ENCODE data around the gene PGM2L1. TPM values are rescaled to one million over a fixed set of nuclear protein-coding genes. Genes with fewer than 3 reads are reported as not detected.
"Not testable (repeated sequence)": the region's sequence is repeated elsewhere in the genome, so short reads cannot be mapped to it uniquely, and the experiment has no call there.

PGM2L1 gene
- total RNA-seq, 1 donor from 2014 or later = 18.6 TPM

GRCh38 chr11:74333193-74333592 lies 65.0 kb downstream of the PGM2L1 start:
- Mint-ChIP-seq H3K4me1 (no peaks in the 10 kb centered on the region), H3K27ac (no peak overlapping the region), H3K4me3 (no peak overlapping the region), H3K27me3 (ENCODE audit: low read depth) (no peaks in the 10 kb centered on the region), H3K36me3 (peaks cover 15% of the 10 kb centered on the region), H3K9me3 (no peaks in the 10 kb centered on the region)
- TF ChIP-seq CTCF (IDR thresholded peaks at IDR 0.05; ENCODE audit: unreplicated experiment) = no peak
- DNase-seq (ENCODE audit: low spot score in 2 of 2, unreplicated experiment in 2 of 2) = no peak

GRCh38 chr11:74332291-74332690 lies 65.9 kb downstream of the PGM2L1 start:
- TF ChIP-seq CTCF (IDR thresholded peaks at IDR 0.05; ENCODE audit: unreplicated experiment) = no peak
- H3K4me3 Mint-ChIP-seq = no peak overlapping the region
- H3K36me3 Mint-ChIP-seq = peaks cover 22% of the 10 kb centered on the region
- no peaks in the 10 kb centered on the region for H3K27me3 Mint-ChIP-seq (ENCODE audit: low read depth)
- no peak for DNase-seq (ENCODE audit: low spot score in 2 of 2, unreplicated experiment in 2 of 2)
- H3K9me3 Mint-ChIP-seq = no peaks in the 10 kb centered on the region
- no peaks in the 10 kb centered on the region for H3K4me1 Mint-ChIP-seq
- no peak overlapping the region for H3K27ac Mint-ChIP-seq

GRCh38 chr11:74331000-74331399 lies 67.2 kb downstream of the PGM2L1 start:
- H3K4me3 Mint-ChIP-seq; H3K4me1 Mint-ChIP-seq; DNase-seq (ENCODE audit: low spot score in 2 of 2, unreplicated experiment in 2 of 2); H3K27me3 Mint-ChIP-seq (ENCODE audit: low read depth); H3K9me3 Mint-ChIP-seq; H3K27ac Mint-ChIP-seq: not testable (repeated sequence)
- peaks cover 20% of the 10 kb centered on the region for H3K36me3 Mint-ChIP-seq

GRCh38 chr11:74330075-74330858 lies 68.0 kb downstream of the PGM2L1 start:
- H3K4me1 Mint-ChIP-seq = peaks cover 9% of the 10 kb centered on the region
- no peak for TF ChIP-seq CTCF (IDR thresholded peaks at IDR 0.05; ENCODE audit: unreplicated experiment)
- no peak for DNase-seq (ENCODE audit: low spot score in 2 of 2, unreplicated experiment in 2 of 2)
- peaks cover 20% of the 10 kb centered on the region for H3K36me3 Mint-ChIP-seq
- H3K9me3 Mint-ChIP-seq = no peaks in the 10 kb centered on the region
- no peak overlapping the region for H3K4me3 Mint-ChIP-seq
- H3K27ac Mint-ChIP-seq = peak overlapping the region; percentile 40
- H3K27me3 Mint-ChIP-seq (ENCODE audit: low read depth) = no peaks in the 10 kb centered on the region

GRCh38 chr11:74327076-74327475 lies 71.2 kb downstream of the PGM2L1 start:
- Mint-ChIP-seq H3K27ac (no peak overlapping the region), H3K4me1 (peaks cover 9% of the 10 kb centered on the region), H3K9me3 (no peaks in the 10 kb centered on the region)

More at GRCh38 chr11:74327076-74327475, 71.2 kb downstream of the PGM2L1 start:
- TF ChIP-seq CTCF (IDR thresholded peaks at IDR 0.05; ENCODE audit: unreplicated experiment) = no peak
- Mint-ChIP-seq H3K27me3 (ENCODE audit: low read depth) (peaks cover 3% of the 10 kb centered on the region), H3K4me3 (no peak overlapping the region), H3K36me3 (peaks cover 17% of the 10 kb centered on the region)
- no peak for DNase-seq (ENCODE audit: low spot score in 2 of 2, unreplicated experiment in 2 of 2)
